DMS 273 (cell line): ENCODE measurements around the gene TPST1.
"Not testable (repeated sequence)": the region's sequence is repeated elsewhere in the genome, so short reads cannot be mapped to it uniquely, and the experiment has no call there.

ENCODE experiments used
- DNase-seq: peaks from one replicate; lab custom pipeline; 2025; ENCODE audit not compliant: unreplicated experiment; lab: John Stamatoyannopoulos, UW

Gene TPST1

GRCh38 chr7:66376264-66376945 lies 171.3 kb downstream of the TPST1 start:
- DNase-seq: no peak

- no peak for DNase-seq
Measured at GRCh38 chr7:66377045-66377444, 171.9 kb downstream of the TPST1 start.

GRCh38 chr7:66377714-66378113 lies 172.6 kb downstream of the TPST1 start:
- DNase-seq: no peak

- DNase-seq: no peak
Measured at GRCh38 chr7:66379542-66380160, 174.5 kb downstream of the TPST1 start.

- no peak for DNase-seq
Measured at GRCh38 chr7:66380272-66380888, 175.2 kb downstream of the TPST1 start.

- DNase-seq: not testable (repeated sequence)
Measured at GRCh38 chr7:66382182-66382923, 177.2 kb downstream of the TPST1 start.

- DNase-seq: not testable (repeated sequence)
Measured at GRCh38 chr7:66385191-66385905, 180.2 kb downstream of the TPST1 start.

GRCh38 chr7:66395128-66395571 lies 190.0 kb downstream of the TPST1 start:
- DNase-seq: not testable (repeated sequence)

GRCh38 chr7:66396052-66396451 lies 190.9 kb downstream of the TPST1 start:
- not testable (repeated sequence) for DNase-seq

GRCh38 chr7:66398841-66399240 lies 193.7 kb downstream of the TPST1 start:
- DNase-seq: not testable (repeated sequence)

- DNase-seq: no peak
Measured at GRCh38 chr7:66399566-66399965, 194.4 kb downstream of the TPST1 start.

GRCh38 chr7:66400400-66400799 lies 195.3 kb downstream of the TPST1 start:
- no peak for DNase-seq

- DNase-seq: not testable (repeated sequence)
Measured at GRCh38 chr7:66401126-66401525, 196.0 kb downstream of the TPST1 start.

GRCh38 chr7:66401932-66402331 lies 196.8 kb downstream of the TPST1 start:
- DNase-seq: not testable (repeated sequence)

- no peak for DNase-seq
Measured at GRCh38 chr7:66403564-66403963, 198.4 kb downstream of the TPST1 start.

GRCh38 chr7:66409493-66409892 lies 204.4 kb downstream of the TPST1 start:
- no peak for DNase-seq
